Spleen (tissue), 7 donors: Measurements from ENCODE around the gene ST8SIA6.

ENCODE experiments used
- POLR2A ChIP-seq, 3 donors: fragments of 450-650 bp; IDR thresholded peaks; one replicate each; pipeline ENCODE4 v1.5.1; 2017; ENCODE audit warnings: antibody characterized with exemption in 3 of 3, mild to moderate bottlenecking in 1 of 3
- POLR2AphosphoS5 ChIP-seq, 3 donors: sonication (generic); formaldehyde crosslinking; IDR thresholded peaks; one replicate each; pipeline ENCODE4 v1.5.1; 2017; ENCODE audit warnings: antibody characterized with exemption in 3 of 3
- TF ChIP-seq, protein P1 (sequence below), 11 experiments: fragments of 200-600 bp in 7 of 11; fragments of 450-650 bp in 4 of 11; sonication (generic) in 4 of 11; IDR thresholded peaks in 8 of 11; conservative IDR thresholded peaks in 3 of 11; 1 replicate in 7 of 11; 2 replicates in 4 of 11; pipeline versions ENCODE4 v1.4.0 to v1.8.0; 2016 to 2021; ENCODE audit warnings: antibody characterized with exemption in 11 of 11, inconsistent platforms in 4 of 11, mild to moderate bottlenecking in 1 of 11
- donor health status: DM: no; HTN: no; CAD: no; lungs with moderate emphysema.
- donor health status: DM: no; HTN: no; CAD: no.
- donor health status: DM: no; HTN: no; CAD: no.

DNA sequence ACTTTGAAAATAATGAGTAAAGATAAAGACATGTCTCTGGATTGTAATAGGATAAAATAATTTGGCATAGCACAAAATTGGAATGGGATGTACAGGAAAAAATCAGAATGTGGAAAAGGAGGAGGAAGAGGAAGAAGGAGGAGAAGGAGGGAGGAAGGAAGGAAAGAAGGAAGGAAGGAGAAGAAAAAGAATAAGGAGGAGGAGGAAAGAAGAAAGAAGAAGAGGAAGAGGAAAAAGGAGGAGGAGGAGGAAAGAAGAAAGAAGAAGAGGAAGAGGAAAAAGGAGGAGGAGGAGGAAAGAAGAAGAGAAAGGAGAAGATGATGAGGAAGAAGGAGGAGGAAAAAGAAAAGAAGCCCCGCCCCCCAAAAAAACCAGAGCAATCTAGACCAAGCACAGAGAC is 95.9 kb downstream of the ST8SIA6 start:
- TF ChIP-seq, protein P1, sequence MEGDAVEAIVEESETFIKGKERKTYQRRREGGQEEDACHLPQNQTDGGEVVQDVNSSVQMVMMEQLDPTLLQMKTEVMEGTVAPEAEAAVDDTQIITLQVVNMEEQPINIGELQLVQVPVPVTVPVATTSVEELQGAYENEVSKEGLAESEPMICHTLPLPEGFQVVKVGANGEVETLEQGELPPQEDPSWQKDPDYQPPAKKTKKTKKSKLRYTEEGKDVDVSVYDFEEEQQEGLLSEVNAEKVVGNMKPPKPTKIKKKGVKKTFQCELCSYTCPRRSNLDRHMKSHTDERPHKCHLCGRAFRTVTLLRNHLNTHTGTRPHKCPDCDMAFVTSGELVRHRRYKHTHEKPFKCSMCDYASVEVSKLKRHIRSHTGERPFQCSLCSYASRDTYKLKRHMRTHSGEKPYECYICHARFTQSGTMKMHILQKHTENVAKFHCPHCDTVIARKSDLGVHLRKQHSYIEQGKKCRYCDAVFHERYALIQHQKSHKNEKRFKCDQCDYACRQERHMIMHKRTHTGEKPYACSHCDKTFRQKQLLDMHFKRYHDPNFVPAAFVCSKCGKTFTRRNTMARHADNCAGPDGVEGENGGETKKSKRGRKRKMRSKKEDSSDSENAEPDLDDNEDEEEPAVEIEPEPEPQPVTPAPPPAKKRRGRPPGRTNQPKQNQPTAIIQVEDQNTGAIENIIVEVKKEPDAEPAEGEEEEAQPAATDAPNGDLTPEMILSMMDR (IDR thresholded peaks at IDR 0.05 in 8 of 11, conservative IDR thresholded peaks at IDR 0.05 in 3 of 11), result no peak
- TF ChIP-seq POLR2A (IDR thresholded peaks at IDR 0.05) (no peak), POLR2AphosphoS5 (IDR thresholded peaks at IDR 0.05) (no peak)
